Upper lobe of right lung (tissue), 1 donor: Measurements from ENCODE around the gene CHST11. TPM values are rescaled to one million over a fixed set of nuclear protein-coding genes. Genes with fewer than 3 reads are reported as not detected.

Experiments used
- ATAC-seq: fragments of 200-7000 bp; cut with Tn5 transposase; one replicate; pipeline ENCODE4 v1.9.1; 2020; ENCODE audit warnings: mild to moderate bottlenecking, moderate library complexity
- DNase-seq: peaks from one replicate; pipeline ENCODE4 v3.0.0-alpha.2; 2020
- H3K27ac ChIP-seq: fragments of 200-600 bp; one replicate; pipeline ENCODE4 v1.8.0; 2022
- H3K27me3 ChIP-seq: fragments of 200-600 bp; one replicate; pipeline ENCODE4 v1.8.0; 2022; ENCODE audit warnings: mild to moderate bottlenecking
- H3K36me3 ChIP-seq: fragments of 200-600 bp; one replicate; pipeline ENCODE4 v1.8.0; 2022
- H3K4me1 ChIP-seq: fragments of 200-600 bp; one replicate; pipeline ENCODE4 v1.8.0; 2022
- H3K4me3 ChIP-seq: fragments of 200-600 bp; one replicate; pipeline ENCODE4 v1.8.0; 2022; ENCODE audit warnings: mild to moderate bottlenecking
- H3K9me3 ChIP-seq: fragments of 200-600 bp; one replicate; pipeline ENCODE4 v1.8.0; 2022
- CTCF ChIP-seq: fragments of 200-600 bp; IDR thresholded peaks from one replicate; pipeline ENCODE4 v1.8.0; 2022; ENCODE audit warnings: antibody characterized with exemption
- intact Hi-C: fragments of 100-400 bp; cut with DNase I; formaldehyde crosslinking; loops from one replicate; pipeline ENCODE4 v1.11.0; 2022
- total RNA-seq: library from RNA; stranded (reverse); fragmentation: NEBNext Ultra II Directional; extraction: Animal tissue kit (Norgen Biotek cat#: 25700); gene quantifications from one replicate; pipeline ENCODE4 v1.2.1, GENCODE V29; 2021
- donor health status: DM: no; HTN: yes; CAD: no; lungs with severe emphysema.

Gene CHST11
- total RNA-seq, 1 donor from 2014 or later, result 56.6 TPM

GRCh38 chr12:104643819-104644669, 187.3 kb downstream of the CHST11 start:
- ATAC-seq (peak; percentile 75), DNase-seq (no peak)
- Histone ChIP-seq H3K4me3 (no peak overlapping the region), H3K9me3 (no peaks in the 10 kb centered on the region), H3K4me1 (peaks cover 15% of the 10 kb centered on the region), H3K27ac (peak overlapping the region; percentile 56), H3K36me3 (no peaks in the 10 kb centered on the region), H3K27me3 (no peaks in the 10 kb centered on the region)
- intact Hi-C loops, result no loop called here
- TF ChIP-seq CTCF, result no peak

GRCh38 chr12:104648756-104649155, 192.0 kb downstream of the CHST11 start:
- Histone ChIP-seq H3K4me3 (no peak overlapping the region), H3K9me3 (no peaks in the 10 kb centered on the region), H3K36me3 (no peaks in the 10 kb centered on the region), H3K27me3 (no peaks in the 10 kb centered on the region), H3K4me1 (peaks cover 34% of the 10 kb centered on the region), H3K27ac (no peak overlapping the region)
- no peak for DNase-seq
- no peak for TF ChIP-seq CTCF
- intact Hi-C loops, result no loop called here
- peak; percentile 27 for ATAC-seq

GRCh38 chr12:104649217-104649824, 192.6 kb downstream of the CHST11 start:
- DNase-seq (no peak), ATAC-seq (peak; percentile 46)
- no peaks in the 10 kb centered on the region for H3K9me3 ChIP-seq
- H3K4me1 ChIP-seq, result peaks cover 31% of the 10 kb centered on the region
- H3K27ac ChIP-seq, result no peak overlapping the region
- TF ChIP-seq CTCF, result no peak
- no peak overlapping the region for H3K4me3 ChIP-seq
- intact Hi-C loops, result no loop called here
- no peaks in the 10 kb centered on the region for H3K27me3 ChIP-seq
- H3K36me3 ChIP-seq, result no peaks in the 10 kb centered on the region

GRCh38 chr12:104649921-104650320, 193.2 kb downstream of the CHST11 start:
- DNase-seq, result no peak
- Histone ChIP-seq H3K27ac (no peak overlapping the region), H3K36me3 (no peaks in the 10 kb centered on the region), H3K27me3 (no peaks in the 10 kb centered on the region), H3K4me1 (peaks cover 26% of the 10 kb centered on the region), H3K9me3 (no peaks in the 10 kb centered on the region), H3K4me3 (no peak overlapping the region)
- TF ChIP-seq CTCF, result no peak
- ATAC-seq, result peak; percentile 11
- intact Hi-C loops, result no loop called here

- H3K4me3 ChIP-seq, result no peak overlapping the region
- H3K4me1 ChIP-seq, result peaks cover 26% of the 10 kb centered on the region
- ATAC-seq, result no peak
- no peak for TF ChIP-seq CTCF
- intact Hi-C loops, result no loop called here
- H3K36me3 ChIP-seq, result no peaks in the 10 kb centered on the region
- no peaks in the 10 kb centered on the region for H3K9me3 ChIP-seq
- H3K27ac ChIP-seq, result no peak overlapping the region
- H3K27me3 ChIP-seq, result no peaks in the 10 kb centered on the region
- no peak for DNase-seq
Measured at GRCh38 chr12:104650541-104650940, 193.8 kb downstream of the CHST11 start.
